ENCODE measurements around the gene PHACTR3.

Gene PHACTR3

DNA sequence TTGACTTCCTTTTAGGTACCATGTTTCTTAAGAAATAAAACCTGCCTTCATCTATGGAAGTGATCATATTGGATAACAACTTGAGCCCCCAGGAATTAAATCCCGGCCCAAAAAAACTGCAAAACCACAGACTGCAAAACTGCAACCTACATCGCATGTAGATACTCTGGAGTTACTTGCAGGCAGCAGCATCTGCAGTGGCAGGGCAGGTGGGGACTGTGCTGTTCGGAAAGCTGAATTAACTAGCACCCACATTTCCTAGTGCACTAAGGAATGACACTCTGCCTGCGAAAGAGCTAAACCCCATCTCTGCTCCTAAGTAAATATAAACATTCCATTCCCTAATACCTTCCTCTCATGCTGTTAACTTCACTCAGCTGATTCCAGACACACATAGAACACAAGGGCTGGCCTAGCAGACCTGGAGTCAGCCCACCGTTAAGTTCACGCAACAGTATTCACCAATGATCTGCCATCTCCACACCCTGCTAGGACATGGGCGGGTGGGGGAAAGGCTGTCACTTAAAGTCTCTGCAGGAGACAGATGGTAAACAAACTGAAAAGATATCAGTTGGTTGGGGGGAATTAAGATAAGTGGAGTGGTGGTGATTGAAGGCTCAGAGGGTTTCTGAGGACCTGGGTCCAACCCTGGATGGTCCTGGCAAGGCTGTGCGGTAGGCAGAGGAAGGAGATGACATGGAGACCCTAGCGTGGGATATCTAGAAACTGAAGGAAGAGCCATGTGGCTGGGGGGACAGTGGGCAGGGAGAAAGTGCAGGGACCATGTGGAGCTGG lies 200.7 kb downstream of the PHACTR3 start:
- no peak for DNase-seq (ENCODE audit: extremely low spot score, insufficient read length, low read depth)
- no peak for FAIRE-seq

DNA sequence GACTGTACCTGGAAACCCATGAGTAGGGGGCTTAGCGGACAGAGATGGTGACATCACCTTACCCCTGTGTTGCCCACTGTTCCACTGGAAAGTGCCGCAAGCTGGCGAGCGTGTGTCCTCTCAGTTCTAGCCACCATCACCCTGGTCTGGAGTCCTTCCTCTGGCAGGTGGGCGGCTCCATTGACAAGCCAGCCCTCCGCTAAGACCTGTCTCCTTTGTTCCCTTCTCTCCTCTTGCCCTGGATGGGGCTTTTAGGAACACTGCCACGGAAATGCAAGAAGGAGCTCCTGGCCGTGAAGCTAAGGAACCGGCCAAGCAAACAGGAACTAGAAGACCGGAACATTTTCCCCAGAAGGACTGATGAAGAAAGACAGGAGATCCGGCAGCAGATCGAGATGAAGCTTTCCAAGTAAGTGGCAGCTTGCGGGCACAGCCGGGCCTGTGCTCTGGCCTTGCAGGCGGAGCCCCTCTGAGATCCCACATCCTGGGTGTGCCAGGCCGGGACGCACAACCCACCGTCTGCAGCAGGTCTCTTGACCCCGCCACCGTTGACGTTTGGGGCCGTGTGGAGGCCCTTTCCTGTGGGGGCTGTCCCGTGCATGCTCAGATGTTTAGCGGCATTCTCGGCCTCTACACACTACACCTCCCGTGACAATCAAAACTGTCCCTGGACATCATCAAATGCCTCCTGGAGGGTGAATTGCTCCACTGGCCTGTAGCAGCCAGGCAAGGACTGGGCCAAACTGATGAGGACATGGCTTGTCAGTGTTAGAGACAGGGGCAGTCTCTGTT lies 201.6 kb downstream of the PHACTR3 start:
- FAIRE-seq (no peak), DNase-seq (ENCODE audit: extremely low spot score, insufficient read length, low read depth) (no peak)

DNA sequence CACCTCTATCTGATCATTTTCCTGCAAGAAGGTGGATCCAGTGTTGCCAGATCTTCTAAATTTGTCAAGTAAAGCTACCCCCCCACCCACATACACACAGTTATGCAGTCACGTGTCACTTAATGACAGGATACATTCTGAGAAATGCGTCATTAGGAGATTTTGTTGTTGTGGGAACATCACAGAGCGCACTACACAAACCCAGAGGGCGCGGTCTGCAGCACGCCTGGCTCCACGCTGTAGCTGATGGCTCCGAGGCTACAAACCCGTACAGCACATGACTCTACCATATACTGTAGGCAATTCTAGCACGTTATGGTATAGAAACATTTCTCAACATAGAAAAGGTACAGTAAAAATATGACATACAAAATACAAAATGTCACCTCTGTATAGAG lies 202.2 kb downstream of the PHACTR3 start:
- no peak for DNase-seq (ENCODE audit: extremely low spot score, insufficient read length, low read depth)
- FAIRE-seq = no peak

DNA sequence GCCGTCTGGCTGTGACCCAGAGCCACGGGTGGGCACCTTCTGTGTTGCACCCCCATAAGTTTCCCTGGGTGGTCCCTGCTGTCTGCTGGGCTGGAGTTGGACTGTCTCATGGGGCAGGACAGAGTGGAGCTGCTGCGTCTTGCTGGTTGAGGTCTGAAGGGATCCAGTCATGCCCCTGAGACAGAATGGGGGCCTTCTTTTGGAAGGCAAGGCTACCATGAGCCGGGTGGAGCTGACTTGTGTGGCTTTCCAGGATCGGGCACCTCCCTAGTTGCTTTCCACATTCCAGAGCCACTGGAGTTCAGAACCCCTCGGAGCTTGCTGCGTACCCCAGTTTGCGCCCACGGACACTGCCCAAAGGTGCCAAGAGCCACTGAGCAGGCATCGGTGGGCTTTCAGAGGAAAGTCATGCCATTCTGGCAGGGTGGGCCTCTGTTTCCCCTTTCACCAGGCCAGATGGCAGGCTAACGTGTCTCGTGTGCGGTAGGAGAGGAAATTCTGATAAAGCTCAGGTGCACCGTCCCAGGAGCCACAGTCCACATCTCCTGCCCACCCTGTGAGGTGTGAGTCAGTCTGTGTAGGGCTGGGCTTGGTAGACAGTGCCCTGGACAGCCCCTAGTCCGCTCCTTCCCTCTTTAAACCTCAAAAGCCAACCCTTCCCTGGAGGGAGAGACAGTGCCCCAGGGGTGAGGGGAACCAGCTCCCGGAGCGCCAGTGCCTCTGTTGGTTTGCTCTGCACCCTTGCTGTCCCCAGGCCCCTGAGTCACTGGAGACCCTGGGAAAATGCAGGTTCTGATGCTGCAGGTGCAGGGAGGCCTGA lies 203.8 kb downstream of the PHACTR3 start:
- no peak for DNase-seq (ENCODE audit: extremely low spot score, insufficient read length, low read depth)

DNA sequence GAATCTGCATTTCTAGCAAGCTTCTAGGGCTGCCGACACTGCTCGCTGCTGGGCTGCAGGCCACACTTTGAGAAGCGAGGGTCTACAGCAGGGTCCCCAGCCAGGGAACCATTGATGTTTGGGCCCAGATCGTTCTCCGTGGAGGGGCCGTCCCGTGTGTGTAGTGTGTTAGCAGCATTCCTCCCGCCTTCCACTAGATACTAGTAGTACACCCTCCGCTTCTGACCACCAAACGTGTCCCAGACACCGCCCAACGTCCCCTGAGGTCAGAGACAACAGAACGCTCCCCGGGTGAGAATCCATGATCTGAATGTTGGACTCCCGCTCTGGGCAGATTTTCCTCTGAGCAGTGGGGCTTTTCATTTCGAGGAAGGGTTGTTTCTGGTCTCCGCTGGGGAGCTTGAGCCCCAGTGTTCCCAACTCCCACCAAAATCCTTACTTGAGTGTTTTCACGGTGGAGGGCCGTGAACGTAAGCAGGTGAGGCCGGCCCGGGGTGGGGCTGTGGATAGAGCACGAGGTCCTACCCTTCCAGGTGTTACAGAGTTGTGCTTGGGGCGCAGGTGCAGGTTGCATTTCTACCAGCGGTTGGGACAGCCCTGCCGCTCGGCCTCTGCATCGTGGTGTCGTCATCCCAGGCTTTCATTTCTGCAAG lies 204.5 kb downstream of the PHACTR3 start:
- FAIRE-seq = no peak

More for the DNA sequence above, 203.8 kb downstream of the PHACTR3 start:
- FAIRE-seq = no peak

DNA sequence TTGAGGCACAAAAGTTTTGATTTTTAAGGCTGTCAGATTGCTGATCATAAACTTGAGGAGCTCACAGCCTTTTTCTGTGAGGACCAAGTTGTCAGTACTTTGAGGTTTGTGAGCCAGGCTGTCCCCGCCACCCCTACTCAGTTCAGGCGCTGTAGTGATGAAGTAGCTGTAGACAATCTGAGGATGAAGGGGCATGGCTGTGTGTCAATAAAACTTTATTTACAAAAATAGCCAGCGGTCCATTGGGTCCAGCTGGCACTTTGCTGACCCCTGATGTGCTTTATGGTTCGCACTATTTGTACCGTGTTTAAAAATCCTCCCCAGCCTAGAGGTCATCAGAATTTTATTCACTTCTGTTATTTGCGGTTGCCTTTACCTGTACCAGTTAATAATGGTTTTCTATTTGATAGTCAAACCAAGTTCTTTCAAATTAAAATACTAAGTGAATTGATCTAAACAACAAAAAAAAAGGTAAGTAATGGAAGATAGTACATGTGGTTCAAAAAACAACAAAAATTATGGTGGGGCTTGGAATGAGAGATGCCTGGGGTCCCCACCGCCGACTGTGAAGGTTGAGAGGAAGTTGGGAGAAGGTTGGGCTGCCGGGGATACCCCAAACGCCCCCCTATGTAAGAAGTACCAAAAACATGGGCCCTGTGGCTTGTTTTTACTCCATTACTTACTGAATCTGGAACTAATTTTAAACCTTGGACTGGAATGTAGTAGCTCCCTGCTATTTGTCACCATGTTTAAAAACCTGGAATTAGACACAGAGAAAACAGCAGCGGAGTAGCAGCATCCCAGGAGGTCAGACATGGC lies 205.5 kb downstream of the PHACTR3 start:
- DNase-seq (ENCODE audit: extremely low spot score, insufficient read length, low read depth) (no peak), FAIRE-seq (no peak)

More for the DNA sequence above, 204.5 kb downstream of the PHACTR3 start:
- no peak for DNase-seq (ENCODE audit: extremely low spot score, insufficient read length, low read depth)

DNA sequence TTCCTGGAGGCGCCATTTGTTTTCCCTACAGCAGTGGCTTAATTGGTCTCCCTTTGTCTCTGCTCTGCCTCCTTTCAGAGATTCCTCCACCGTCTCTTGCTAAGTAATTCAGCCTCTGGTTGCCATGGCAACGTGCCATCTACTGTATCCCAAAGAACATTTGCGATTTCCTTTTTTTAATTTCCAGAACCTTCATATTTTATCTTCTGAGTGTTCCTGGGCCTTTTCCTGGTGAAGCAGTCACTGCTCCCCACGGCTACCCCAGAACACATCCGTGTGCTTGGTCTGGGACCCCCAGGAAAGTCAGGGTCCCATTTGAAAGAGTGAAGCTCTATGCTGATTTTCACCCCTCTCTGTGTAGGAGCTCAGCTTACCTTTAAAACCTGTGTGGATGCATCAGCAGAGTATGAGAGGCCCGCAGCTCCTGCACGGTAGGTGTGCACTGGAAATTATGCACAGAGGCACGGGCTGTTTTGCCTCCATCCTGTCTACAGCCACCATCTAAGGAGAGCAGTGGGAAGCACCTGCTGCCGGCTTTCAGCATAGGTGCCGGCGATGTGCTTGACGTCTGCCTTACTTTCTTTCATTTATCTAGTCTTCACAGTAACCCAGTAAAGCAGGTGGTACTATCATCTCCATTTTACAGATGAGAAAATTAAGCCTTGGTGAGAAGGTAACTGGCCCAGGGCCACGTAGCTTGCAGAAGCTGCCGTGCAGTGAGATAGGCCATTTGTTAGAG lies 206.3 kb downstream of the PHACTR3 start:
- DNase-seq (ENCODE audit: extremely low spot score, insufficient read length, low read depth) = no peak

DNA sequence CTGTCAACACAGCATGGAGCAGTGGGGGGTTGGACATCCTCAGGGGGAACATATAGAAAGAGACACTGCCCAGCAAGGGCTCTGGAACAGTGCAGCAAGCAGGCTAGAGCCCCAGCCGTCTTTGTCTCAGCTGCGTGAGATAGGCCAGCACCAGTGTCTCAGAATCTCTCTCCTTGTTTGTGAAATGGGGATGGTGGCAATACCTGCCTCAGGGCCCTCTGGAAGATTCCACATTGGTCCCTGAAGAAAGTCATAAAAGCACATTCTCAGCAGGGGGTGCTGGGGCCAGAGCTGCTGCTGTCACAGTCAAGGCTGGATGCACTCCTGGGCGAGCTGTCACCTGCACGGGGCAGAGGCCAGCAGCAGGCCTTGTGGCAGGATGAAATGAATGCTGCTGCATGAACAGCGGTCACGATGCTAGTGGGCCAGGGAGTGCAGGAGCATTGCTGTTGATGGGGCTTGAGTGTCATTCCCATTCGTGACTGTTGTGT lies 207.4 kb downstream of the PHACTR3 start:
- FAIRE-seq (no peak), DNase-seq (ENCODE audit: extremely low spot score, insufficient read length, low read depth) (no peak)

More for the DNA sequence above, 206.3 kb downstream of the PHACTR3 start:
- FAIRE-seq = no peak

DNA sequence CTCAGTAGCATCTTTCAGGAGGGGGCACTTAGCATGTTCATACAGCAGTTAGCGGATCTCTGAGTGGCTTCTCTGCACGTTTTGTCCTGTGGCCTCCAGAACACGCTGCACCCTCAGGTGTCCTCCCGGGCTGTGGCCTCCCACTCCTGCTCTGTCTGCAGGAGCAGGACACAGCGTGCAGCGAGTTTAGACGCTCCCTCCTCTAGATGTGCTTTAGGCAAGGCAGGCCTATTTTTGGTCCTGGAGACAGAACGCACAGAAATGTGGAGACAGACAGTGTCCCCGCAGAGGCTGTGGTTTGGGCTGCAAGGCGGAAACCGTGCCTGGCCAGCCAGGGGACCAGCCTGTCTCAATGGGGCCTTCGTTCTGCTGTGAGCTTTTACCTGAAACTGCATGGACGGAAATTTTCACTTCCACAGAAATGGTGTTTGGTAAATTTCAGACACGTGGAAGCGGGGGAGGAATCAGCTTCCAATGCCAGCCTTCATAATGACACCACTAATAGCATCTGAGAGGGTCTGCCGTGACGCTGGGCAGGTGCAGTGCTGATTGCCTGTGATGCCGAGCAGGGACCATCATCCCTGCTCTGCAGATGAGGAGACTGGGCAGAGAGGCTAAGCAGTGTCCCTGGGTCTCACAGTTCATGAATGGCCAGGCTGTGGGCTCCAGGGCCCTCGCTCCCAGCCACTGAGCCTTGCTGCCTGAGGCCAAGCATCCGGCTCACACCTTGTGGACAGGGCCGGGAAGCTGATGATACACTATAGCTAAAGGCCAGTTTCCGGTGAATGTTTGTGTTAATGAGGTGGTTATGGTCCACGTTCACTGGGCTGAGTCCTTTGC lies 208.2 kb downstream of the PHACTR3 start:
- no peak for DNase-seq (ENCODE audit: extremely low spot score, insufficient read length, low read depth)

DNA sequence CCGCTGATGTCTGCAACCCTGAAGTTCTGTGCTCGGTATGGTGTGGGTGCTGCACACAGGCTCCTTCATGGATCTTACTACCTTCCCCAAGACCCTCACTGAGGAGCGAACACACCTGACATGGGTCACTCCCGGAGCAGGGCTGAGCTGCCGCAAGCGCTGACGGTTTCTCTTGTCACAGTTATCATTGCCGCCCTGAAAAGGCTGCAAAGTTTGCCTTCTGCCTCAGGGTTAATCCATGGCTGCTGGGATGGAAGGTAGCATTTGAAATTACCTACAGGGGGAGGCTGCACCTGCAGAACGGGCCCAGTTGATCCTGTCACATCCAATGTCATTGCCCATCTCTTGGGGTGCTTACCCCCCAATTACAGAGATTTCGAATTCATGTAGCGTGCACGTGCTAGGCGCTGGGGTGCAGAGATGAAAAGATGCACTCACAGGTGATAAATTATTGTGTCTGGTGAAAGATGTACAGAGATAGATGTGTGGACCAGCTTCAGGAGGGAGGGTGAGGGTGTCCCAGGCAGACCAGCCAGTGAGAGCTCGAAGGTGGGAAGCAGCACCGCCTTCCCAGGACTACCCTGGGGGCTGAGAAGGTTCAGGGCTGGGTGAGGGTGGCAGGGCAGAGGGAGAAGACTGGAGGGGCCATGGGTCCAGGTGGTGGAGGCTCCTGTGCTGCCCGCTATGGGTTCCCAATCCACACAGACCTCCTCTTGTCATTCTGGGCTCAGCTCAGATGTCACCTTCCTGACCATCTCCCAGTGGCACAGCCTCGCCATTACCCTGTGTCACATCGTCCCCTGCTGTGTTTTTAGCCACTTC lies 209.0 kb downstream of the PHACTR3 start:
- FAIRE-seq (no peak), DNase-seq (ENCODE audit: extremely low spot score, insufficient read length, low read depth) (no peak)

More for the DNA sequence above, 208.2 kb downstream of the PHACTR3 start:
- FAIRE-seq = no peak

DNA sequence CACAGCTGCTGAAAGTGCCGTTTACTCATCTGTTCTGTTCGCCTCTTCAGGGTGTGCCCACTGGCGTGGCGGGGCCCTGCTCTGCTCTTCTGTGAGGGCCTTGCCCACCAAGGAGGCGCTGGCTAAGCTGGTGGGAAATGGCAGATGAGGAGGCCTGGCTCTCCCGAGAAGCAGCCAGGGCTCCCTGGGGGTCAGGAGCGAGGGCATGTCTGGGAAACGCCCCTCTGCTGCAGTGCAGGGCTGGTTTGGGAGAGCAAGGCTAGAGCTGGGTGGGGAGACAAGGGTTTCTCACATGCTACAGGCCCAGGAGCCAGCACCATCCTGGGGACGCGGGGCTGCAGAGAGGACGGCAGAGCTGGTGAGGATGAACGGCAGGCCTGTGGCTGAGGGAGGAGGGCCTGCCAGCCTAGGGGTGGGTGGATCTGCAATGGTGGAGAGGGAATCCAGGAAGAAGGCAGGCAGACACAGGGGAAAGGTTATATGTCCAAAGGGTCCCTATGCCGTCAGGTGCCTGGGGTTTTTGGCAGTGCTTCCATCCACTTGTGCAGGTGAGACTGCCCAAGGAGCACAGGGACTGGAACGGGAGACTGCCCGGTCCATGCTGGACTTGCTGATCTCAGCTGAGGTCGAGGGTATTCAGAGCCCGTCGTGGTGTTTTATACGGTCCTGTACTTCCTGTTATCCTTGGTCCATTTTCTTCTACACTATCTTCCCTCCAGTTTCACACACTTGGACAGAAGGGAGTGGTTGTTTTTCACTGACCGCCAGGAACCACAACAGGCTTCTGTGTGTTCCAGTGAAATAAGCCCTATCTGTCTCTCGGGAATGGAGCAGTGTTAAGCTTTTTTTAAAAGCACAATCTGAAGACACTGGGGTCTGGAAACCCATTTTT lies 209.9 kb downstream of the PHACTR3 start:
- FAIRE-seq (no peak), DNase-seq (ENCODE audit: extremely low spot score, insufficient read length, low read depth) (no peak)

DNA sequence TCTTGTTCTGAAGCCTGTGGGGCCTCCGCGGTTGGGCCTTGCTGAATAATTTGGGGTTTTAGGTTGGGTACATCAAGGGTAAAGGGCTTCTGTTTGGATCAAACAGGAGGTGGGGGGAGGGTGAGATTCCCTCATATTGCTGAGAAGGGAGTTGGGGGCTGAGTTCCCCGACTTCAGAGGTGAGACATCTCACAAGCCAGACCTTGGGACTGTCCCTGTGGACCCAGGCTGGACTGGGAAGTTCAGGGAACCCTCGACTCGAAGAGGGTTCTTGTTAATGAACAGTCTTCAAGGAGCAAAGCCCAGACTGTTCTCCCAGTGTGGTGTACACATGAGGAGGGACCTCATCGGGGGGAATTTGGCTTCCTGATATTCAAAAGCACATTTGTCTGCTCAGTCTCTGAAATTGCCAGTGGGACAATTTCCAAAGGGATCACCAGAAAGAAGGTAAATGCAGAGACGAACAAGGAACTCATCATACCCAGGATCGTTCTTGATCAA lies 210.6 kb downstream of the PHACTR3 start:
- DNase-seq (ENCODE audit: extremely low spot score, insufficient read length, low read depth) (no peak), FAIRE-seq (no peak)

DNA sequence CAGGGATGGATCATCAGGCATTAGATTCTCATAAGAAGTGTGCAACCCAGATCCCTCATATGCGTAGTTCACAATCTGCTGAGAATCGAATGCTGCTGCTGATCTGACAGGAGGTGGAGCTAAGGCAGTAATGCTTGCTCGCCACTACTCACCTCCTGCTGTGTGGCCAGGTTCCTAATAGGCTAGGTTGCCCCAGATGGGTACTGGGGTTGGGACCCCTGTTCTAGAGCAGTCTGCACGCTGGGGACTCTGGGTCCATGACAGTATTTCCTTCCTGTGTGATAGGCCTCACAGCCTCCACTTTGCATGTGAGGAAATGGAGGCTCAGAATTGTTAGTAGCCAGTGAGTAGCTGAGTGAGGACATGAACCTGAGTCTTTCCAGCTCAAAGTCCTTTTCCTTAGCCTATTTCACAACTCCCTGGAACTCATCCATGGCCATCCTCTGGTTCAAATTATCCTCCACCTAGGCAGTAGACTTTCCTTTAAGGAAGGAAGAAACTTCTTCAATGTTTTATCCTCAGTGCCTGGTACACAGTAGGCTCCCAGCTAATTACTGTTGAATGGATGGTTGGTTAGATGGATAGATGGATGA lies 211.9 kb downstream of the PHACTR3 start:
- FAIRE-seq (no peak), DNase-seq (ENCODE audit: extremely low spot score, insufficient read length, low read depth) (no peak)

DNA sequence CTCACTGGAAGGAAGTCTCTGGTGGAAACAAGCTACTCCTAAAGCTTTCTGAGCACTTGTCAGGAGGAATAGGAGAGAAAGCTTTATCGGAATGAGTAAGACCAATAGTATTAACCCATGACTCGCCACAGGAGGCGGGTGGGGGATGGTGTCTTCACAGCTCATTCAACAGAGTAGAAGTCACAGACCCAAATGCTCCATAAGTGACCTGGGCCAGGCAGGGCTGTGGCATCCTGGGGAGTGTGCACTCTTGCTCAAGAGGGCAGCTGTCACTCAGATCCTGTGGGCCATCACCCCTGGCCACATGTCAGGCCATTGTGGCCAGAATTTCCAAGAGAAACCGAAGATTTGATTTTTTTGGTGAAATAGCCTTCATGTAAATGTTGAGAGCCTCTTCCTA lies 213.1 kb downstream of the PHACTR3 start:
- DNase-seq (ENCODE audit: extremely low spot score, insufficient read length, low read depth) (no peak), FAIRE-seq (no peak)
